NK-92 treated with Interleukin-12 subunit alpha and Interleukin-12 subunit beta, amount 100 ng/mL, for 24 hours (cell line): ENCODE data around the gene ST3GAL2.
"Not testable (repeated sequence)": the region's sequence is repeated elsewhere in the genome, so short reads cannot be mapped to it uniquely, and the experiment has no call there.

Source experiments
- DNase-seq: peaks from one replicate; lab custom pipeline; 2025; lab: John Stamatoyannopoulos, UW

ST3GAL2 gene

DNA sequence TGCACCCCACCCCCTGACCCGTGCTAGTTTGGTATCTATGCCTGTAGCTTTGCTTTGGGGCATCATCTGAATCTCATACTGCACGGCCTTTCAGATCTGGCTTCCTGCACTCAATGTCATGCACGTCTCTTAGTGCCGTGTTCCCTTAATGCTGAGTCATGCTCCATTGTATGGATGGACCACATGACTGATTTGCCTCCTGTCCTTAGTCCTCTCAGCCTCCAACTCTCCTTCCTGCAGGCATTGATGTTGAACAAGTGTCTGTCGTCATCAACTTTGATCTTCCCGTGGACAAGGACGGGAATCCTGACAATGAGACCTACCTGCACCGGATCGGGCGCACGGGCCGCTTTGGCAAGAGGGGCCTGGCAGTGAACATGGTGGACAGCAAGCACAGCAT lies 106.2 kb downstream of the ST3GAL2 start:
- DNase-seq = not testable (repeated sequence)

- DNase-seq = no peak
Observed at GRCh38 chr16:70331588-70332358, 107.1 kb downstream of the ST3GAL2 start.

DNA sequence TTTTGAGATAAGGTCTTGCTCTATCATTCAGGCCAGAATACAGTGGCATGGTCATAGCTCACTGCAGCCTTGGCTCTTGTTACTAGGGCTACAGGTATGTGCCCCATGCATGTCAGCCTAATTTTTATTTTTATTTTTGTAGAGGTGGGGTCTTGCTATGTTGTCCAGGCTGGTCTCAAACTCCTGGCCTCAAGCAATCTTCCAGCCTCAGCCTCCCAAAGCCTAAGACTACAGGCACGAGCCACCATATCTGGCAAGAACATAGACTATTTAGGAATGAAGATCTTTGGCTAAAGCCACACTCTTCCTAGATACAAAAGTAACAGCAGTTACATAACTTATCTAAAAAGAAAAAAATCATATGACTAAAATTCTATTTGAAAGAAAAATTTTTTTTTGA lies 107.8 kb downstream of the ST3GAL2 start:
- no peak for DNase-seq
